ENCODE results near the gene LTC4S.
A peak's percentile ranks its signal among the peaks of the same experiment; 100 is the strongest.

LTC4S gene

GRCh38 chr5:179812135-179812825 is 18.5 kb downstream of the LTC4S start:
- no peak for FAIRE-seq

GRCh38 chr5:179812997-179813607 is 19.3 kb downstream of the LTC4S start:
- no peak for FAIRE-seq

GRCh38 chr5:179814090-179814489 is 20.3 kb downstream of the LTC4S start:
- FAIRE-seq, result no peak

- no peak for FAIRE-seq
Observed at GRCh38 chr5:179815491-179816249, 21.9 kb downstream of the LTC4S start.

DNA sequence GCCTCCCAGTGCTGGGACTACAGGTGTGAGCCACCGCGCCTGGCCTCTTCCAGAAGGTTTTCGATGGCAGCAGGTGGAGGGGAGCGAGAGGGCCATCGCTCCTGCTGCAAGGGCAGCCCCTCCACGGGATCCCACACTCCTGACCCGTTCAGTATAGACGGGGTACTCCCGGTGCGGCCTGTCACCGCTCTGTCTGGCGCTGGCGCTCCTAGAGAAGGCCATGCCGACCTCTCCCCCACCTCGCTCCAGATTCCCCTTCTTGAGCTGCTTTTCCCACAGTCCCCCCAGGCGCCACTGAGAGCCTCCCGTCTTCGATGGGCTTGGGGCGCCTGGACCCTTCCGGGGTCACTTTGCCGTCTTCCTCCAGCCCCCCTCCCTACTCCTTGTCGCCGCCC is 22.6 kb downstream of the LTC4S start:
- FAIRE-seq, result no peak

DNA sequence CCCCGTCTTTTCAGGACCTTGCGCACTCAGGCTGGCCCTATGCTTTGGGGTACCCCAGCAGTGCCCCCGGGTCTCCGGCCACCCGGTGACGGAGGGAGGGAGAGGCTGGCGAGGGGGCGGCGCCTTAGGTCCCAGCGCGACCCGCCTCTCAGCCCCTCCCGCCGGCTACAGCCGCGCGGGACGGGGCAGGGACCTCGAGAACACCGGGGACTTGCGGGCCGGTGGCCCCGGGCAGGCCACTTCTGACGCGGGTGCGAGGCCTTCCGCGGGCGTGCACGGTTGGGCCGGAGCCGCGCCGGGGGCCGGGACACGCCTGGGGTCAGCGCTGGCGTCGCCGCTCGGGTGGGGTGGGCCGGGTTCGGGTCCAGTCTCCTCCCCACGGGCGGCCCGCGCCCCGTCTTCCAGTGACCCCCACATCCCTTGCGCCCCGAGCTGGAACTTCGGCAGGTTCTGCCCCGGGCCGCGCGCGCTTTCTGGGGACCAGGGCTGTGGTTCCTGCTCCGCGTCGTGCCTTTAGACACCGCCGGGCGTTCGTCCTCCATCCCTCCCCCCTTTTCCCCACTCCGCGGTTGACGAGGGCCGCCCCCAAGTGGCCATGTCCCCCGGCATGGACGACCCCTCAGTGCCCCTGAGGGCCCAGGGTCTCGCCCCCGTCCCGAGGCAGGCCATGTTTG is 23.1 kb downstream of the LTC4S start:
- FAIRE-seq, result no peak

DNA sequence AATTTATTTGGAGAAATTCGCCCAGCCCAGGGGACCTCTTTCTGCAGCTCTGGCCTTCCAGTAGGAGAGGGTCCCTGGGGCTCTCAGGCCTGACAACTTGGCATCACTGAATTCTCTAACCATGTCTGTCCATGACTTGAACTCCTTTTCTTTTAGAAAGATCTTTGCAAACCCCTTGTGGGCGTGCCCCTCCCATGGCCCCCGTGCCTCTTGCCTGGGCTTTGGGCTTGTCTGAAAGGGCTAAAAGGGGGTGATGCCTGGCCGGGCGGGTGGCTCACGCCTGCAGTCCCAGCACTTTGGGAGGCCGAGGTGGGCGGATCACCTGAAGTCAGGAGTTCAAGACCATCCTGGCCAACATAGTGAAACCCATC is 23.7 kb downstream of the LTC4S start:
- no peak for FAIRE-seq

GRCh38 chr5:179817890-179818745 is 24.3 kb downstream of the LTC4S start:
- no peak for FAIRE-seq

DNA sequence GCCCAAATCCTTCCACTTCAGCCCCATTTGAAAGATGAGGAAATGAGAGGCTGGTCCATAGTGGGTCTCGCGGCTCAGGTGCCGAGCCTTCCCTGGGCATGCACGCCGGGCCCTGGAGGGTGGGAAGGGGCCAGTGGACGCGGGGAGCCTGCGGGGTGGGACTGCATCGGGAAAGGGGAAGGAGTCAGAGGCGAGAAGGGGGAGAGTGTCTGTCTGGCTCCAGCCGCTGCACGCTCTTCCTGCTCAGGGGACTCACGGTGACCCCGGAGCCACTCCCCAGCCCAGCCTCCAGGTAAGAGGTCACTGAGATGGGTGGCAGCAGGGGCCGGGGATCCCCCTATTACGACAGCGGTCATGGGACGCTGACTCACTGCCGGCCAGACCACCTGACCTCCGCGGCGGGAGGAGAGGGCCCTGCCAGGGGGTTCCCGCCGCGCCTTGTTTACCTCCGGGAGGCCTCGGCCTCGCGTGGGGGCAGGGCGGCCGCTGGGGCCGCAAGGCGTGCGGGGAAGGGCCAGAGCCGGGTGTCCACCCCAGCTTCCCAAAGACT is 25.0 kb downstream of the LTC4S start:
- peak; percentile 33 for FAIRE-seq

DNA sequence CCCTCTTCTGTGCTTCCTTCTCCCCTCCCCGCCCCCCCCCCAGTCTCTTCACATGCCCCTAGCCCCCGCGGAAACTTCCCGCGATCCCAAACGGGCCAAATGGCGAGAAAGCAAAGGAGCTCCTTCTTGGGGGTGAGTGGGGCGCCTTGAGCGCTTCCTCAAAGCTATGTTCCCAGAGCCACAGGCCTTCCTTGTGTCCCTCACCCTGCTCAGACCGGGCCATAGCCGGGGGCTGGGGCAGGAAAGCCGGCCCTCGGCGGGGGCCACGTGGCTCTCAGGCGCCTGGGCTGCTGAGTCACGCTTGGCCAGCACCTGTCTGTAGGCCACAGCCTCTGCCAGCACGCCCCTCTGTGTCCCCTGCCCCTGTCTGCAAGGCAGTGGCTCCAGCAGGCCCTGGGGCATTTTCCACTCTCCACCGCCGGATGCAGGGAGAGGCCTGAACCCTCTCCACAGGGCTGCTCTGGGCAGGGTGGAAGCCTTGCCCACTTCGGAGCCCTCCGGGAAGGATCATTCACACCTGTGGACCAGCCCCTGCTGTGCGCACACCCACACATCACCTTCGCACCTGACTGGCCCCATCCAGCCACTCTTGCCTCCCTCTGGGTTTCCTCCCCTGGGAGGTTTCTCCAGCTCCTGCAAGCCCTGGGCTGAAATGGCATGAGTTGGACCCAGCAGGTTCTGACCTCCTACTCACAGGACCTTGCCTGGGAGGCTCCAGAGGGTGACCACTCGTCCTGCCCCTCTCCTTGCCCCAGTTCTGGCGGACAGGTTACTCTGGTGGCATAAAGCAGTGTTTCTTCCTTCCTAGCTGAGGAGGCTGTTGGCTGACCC is 25.7 kb downstream of the LTC4S start:
- FAIRE-seq, result no peak

DNA sequence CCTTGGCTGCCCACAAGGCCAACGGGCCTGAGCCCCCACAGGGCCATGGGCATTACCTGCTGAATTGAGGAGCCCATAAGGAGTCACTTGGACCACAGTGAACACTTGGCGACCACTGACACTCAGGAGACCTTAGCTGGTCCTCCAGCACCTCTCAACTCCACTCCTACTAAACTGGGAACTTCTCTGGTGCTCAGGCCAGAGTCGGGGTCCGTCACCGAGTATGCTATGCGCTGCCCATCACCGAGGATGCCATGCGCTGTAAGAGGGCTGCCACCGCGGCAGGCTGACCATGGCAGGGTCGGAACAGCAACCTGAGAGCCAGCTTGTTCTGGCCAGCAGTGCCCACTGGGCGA is 26.3 kb downstream of the LTC4S start:
- FAIRE-seq, result no peak

DNA sequence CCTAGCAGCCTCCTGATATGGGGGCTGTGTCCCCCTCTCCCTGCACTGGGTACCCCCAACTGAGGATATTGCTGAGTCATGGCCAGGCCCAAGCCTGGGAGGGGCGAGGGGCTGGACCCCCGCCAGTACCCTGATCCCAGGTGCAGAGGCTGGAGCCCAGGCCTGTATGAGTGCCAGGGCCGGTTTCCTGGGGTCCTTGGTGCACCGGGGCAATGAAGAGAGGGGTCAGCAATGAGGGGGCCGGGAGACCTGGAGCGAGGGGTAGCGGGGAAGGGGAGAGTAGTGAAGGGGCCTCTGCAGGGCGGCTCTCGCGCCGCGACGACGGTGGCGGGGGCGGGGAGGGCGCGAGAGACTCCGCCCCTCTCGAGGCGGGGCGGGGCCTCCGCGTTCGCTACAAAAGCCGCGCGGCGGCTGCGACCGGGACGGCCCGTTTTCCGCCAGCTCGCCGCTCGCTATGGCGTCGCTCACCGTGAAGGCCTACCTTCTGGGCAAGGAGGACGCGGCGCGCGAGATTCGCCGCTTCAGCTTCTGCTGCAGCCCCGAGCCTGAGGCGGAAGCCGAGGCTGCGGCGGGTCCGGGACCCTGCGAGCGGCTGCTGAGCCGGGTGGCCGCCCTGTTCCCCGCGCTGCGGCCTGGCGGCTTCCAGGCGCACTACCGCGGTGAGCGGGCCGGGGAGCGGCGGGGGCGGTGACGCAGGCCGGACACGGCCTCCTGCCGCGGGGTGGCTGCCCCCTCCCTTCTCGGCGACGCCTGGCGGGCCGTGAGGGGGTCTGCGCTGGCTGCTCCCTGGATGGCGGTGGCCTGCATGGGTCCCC is 26.9 kb downstream of the LTC4S start, which contains the start of gene SQSTM1:
Gene SQSTM1, plus strand, starts transcription at position 423 of the 815 bp plus-strand sequence. Its CDS starts 32 bp downstream, at position 455.
- FAIRE-seq, result no peak

DNA sequence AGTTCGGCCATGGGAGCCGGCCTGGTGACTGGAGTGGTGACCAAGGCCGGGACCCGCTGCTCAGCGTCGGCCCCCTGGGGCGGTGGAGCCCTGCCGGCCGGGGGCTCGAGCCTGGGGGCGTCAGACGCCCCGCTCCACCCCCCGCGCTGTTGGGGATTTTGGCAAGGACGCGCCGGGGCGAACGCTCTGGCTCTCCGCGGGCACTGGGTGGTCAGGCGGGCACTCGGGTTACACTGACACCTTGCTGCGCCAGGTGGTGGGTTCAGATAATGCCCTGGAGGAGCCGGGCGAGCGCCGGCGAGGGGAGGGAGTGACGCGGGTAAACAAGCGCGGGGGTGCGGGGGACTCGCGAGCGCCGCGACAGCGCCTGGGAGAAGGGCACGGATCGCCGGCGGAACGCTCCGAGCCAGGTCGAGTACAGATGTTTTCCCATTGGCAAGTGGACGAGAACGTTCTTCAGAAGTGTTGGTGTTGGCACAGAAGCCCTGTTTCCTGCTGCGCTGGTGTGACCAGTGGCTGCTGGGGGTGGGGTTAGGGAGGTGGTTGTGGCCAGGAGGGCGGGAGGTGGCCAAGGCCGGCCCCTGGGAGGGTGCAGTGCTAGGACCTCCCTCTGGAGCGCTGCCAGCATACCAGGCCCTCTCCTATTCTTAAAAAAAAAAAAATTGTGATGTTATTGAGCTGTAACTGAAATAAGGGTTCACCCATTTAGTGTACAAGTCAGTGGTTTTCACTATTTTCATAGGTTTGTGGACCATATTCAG is 27.7 kb downstream of the LTC4S start:
- peak; percentile 82 for FAIRE-seq

GRCh38 chr5:179822059-179822432 is 28.3 kb downstream of the LTC4S start:
- no peak for FAIRE-seq

DNA sequence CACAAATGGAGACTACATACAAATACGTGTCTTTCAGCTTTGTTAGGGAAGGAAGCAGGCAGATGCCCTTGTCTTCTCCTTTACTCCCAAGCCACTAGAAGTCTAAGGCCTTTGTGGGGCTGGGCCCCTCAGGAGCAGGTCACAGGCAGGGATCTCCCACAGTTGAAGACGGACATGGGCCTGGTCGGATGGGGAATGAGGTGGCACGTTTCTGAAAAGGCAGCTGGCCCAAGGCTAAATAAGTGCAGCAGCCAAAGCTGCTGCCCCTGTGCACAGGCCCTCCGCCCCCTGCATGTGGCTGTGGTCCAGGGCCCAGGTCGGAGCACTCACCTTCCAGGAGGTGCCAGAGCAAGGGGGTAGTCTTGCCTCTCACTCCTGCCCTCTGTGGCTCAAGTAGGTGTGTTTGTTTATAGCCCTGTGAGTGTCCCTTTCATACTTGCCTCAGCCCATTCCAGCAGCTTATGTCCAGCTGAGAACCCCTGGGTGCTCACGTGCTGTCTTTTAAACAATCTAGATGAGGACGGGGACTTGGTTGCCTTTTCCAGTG is 28.7 kb downstream of the LTC4S start:
- no peak for FAIRE-seq

GRCh38 chr5:179823937-179824744 is 30.4 kb downstream of the LTC4S start:
- FAIRE-seq, result no peak

DNA sequence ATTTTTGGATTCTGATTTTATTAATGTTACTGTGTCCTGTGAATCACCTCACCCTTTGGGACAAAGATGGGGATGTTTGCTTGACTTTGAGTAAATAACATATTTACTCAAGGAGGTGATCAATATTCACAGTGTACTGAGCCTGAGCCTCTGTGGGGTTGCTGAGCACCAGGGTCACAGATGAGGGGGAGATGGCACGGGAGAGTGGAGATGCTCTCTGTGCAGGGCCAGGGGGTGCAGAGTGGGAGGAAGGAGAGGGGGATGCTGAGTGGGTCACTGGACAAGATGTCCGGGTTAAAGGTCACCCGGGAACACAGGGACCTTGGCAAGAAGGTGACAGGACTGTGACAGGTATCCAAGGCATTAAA is 30.9 kb downstream of the LTC4S start:
- FAIRE-seq, result no peak

GRCh38 chr5:179825655-179826182 is 31.9 kb downstream of the LTC4S start:
- no peak for FAIRE-seq
